Ovary (tissue), 3 donors: ENCODE results near the gene C1orf226.

Source experiments
- CTCF ChIP-seq, 3 donors: fragments of 450-650 bp in 2 of 3; fragments of 200-600 bp in 1 of 3; IDR thresholded peaks; one replicate each; pipeline versions ENCODE4 v1.5.1 to v1.8.0; 2016 to 2022; ENCODE audit warnings: antibody characterized with exemption in 3 of 3, mild to moderate bottlenecking in 1 of 3
- EP300 ChIP-seq: sonication (generic); formaldehyde crosslinking; IDR thresholded peaks from one replicate; pipeline ENCODE4 v1.6.1; 2017; ENCODE audit warnings: antibody characterized with exemption
- POLR2A ChIP-seq: fragments of 450-650 bp; IDR thresholded peaks from one replicate; pipeline ENCODE4 v1.6.1; 2017; ENCODE audit warnings: antibody characterized with exemption, mild to moderate bottlenecking, moderate library complexity
- donor health status: DM: no; HTN: no; CAD: no.

GRCh38 chr1:162412002-162412401 lies 30.5 kb downstream of the C1orf226 start, which contains the start of gene SH2D1B:
- TF ChIP-seq CTCF (IDR thresholded peaks at IDR 0.05) (no peak), EP300 (no peak), POLR2A (no peak)
